GM12875 (cell line): ENCODE results near the gene TLE4.

ENCODE experiments used
- H3K4me3 ChIP-seq: one replicate; pipeline ENCODE4 v1.5.1; 2011; ENCODE audit warnings: low read depth, low read length, control low read depth
- CTCF ChIP-seq: IDR thresholded peaks from 2 replicates; pipeline ENCODE4 v1.5.1; 2011; ENCODE audit warnings: low read depth, mild to moderate bottlenecking, control low read depth, inconsistent platforms, low read length, moderate library complexity, borderline replicate concordance; ENCODE audit not compliant: insufficient read depth

TLE4 gene

GRCh38 chr9:79615038-79615437 is 43.3 kb downstream of the TLE4 start:
- no peak overlapping the region for H3K4me3 ChIP-seq
- TF ChIP-seq CTCF, result no peak

- TF ChIP-seq CTCF, result no peak
- no peak overlapping the region for H3K4me3 ChIP-seq
These were observed 44.2 kb downstream of the TLE4 start for GRCh38 chr9:79616013-79616412.

- no peak for TF ChIP-seq CTCF
- H3K4me3 ChIP-seq, result no peak overlapping the region
These were observed 45.2 kb downstream of the TLE4 start for GRCh38 chr9:79616971-79617370.

GRCh38 chr9:79617395-79617794 is 45.6 kb downstream of the TLE4 start:
- no peak overlapping the region for H3K4me3 ChIP-seq
- no peak for TF ChIP-seq CTCF

- no peak for TF ChIP-seq CTCF
- H3K4me3 ChIP-seq, result no peak overlapping the region
These were observed 48.2 kb downstream of the TLE4 start for GRCh38 chr9:79619930-79620329.

GRCh38 chr9:79621916-79622575 is 50.3 kb downstream of the TLE4 start:
- H3K4me3 ChIP-seq, result no peak overlapping the region
- no peak for TF ChIP-seq CTCF

GRCh38 chr9:79623799-79624721 is 52.3 kb downstream of the TLE4 start:
- H3K4me3 ChIP-seq, result no peak overlapping the region
- TF ChIP-seq CTCF, result no peak
